Skin epidermis (tissue), 12 donors: ENCODE results near the gene DUSP12.
"Not testable (repeated sequence)": the region's sequence is repeated elsewhere in the genome, so short reads cannot be mapped to it uniquely, and the experiment has no call there.

ENCODE experiments used
- H3K27ac ChIP-seq, 21 experiments: fragments of 200-600 bp; sonication (generic) in 11 of 21; one replicate each; pipeline ENCODE4 v1.5.0; 2020; ENCODE audit warnings: mild to moderate bottlenecking in 3 of 21, inconsistent platforms in 2 of 21, moderate library complexity in 2 of 21
- H3K4me3 ChIP-seq, 7 experiments: fragments of 200-600 bp; sonication (generic) in 2 of 7; one replicate each; pipeline ENCODE4 v1.5.0; 2020; ENCODE audit warnings: inconsistent platforms in 2 of 7, mild to moderate bottlenecking in 2 of 7, moderate library complexity in 1 of 7

The DUSP12 gene

DNA sequence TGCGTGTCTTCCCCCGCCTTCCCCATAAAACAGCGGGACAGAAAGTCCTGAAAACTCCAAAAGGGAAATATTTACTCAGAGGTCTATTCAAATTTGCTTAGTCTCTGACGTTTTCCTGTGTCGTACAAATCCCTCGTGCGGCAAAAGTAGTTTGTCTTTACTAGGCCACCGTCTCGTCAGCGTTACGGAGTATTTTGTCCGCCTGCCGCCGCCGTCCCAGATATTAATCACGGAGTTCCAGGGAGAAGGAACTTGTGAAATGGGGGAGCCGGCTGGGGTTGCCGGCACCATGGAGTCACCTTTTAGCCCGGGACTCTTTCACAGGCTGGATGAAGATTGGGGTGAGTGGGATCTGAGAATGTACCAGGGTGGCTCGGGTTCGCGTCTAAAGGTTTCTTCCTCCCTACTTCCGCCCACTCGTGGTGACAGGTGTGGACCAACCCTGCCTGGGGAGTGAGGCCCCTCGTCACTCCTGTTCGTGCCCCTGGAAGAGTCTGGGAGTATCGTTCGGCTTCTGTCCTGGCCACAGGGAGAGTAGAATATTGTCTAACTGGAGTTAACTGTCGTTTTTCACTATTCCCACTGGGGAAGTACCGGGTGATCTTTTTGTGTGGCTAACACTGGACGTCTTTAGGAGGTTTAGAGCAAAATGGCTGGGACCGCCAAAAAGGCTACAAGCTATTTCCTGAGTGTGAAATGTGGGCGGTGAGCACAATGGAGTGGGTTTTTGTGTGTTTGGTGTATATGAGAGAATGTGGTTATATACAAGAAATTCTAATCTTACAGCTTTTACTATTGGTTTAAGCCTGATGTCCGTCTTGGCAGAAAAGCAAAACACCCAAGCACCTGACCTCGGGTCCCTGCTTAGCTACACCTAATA, 16.8 kb downstream of the DUSP12 start, which contains the start of gene ATF6:
Gene ATF6, plus strand, starts transcription at position 219 of the 880 bp plus-strand sequence. Its CDS starts 41 bp downstream, at position 260.
- H3K27ac ChIP-seq: peak within 1 kb of the TSS; percentile 56 to 95 (median 87)

DNA sequence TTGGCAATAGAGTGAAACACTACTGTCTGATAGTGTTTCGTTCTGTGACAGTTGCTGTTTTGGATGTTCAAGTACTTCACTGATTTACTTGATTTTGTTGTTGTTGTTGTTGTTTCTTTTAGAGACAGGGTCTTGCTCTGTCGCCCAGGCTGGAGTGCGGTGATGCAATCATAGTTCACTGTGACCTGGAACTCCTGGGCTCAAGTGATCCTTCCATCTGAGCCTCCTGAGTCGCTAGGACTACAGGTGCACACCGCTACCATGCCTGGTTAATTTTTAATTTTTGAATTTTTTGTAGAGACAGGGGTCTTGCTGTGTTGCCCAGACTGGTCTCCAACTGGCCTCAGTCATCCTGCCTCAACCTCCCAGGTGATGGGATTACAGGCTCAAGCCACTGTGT, 18.9 kb downstream of the DUSP12 start:
- Histone ChIP-seq H3K4me3 (no peak overlapping the region), H3K27ac (no peak overlapping the region)

More for the DNA sequence above, 16.8 kb downstream of the DUSP12 start, which contains the start of gene ATF6:
- H3K4me3 ChIP-seq: peak within 1 kb of the TSS; percentile 63 to 98 (median 83)

DNA sequence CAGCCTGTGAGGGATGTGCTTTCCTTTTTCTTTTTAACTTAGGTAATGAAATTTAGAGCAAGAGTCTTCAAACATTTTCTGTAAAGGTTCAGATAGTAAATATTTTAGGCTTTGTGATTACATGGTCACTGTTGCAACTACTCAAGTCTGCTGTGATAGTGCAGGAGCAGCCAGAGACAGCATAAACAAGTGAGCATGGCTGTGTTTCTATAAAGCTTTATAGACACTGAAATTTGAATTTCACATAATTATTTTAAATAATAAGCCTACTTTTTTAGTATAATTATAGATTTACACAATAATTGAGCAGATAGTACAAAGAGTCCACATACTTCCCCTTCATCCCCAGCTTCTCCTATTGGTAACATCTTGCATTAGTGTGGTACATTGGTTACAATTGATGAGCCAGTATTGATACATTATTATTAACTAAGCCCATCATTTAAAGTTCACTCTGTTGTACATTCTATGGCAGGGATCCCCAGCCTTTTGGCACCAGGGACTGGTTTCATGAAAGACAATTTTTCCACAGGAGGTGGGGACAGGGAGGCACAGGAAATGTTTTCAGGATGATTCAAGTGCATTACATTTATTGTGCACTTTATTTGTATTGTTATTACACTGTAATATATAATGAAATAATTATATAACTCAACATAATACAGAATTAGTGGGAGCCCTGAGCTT, 19.5 kb downstream of the DUSP12 start:
- no peak overlapping the region for H3K4me3 ChIP-seq
- H3K27ac ChIP-seq: no peak overlapping the region

DNA sequence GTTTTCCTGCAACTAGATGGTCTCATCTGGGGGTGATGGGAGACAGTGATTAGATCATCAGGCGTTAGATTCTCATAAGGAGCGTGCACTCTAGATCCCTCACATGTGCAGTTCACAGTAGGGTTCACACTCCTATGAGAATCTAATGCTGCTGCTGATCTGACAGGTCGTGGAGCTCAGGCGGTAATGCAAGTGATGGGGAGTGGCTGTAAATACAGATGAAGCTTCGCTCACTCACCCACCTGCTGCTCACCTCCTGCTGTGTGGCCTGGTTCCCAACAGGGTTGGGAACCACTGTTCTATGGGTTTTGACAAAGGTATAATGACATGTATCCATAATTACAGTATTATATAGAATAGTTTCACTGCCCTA, 20.1 kb downstream of the DUSP12 start:
- not testable (repeated sequence) for H3K27ac ChIP-seq, H3K4me3 ChIP-seq

DNA sequence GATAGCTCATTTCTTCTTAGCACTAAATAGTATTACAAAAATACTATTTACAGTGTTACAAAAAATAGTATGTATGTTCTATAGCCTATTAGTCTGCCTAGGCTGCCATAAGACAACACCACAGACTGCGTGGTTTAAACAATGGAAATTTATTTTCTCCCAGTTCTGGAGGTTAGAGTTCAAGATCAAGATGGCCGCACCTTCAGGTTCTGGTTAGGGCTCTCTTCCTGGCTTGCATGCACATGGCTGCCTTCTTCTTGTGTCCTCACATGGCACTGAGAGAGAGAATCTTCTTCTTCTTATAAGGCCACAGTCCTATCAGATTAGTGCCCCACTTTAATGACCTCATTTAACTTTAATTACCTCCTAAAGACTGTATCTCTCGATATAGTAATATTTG, 20.7 kb downstream of the DUSP12 start:
- H3K4me3 ChIP-seq: no peak overlapping the region
- no peak overlapping the region for H3K27ac ChIP-seq

DNA sequence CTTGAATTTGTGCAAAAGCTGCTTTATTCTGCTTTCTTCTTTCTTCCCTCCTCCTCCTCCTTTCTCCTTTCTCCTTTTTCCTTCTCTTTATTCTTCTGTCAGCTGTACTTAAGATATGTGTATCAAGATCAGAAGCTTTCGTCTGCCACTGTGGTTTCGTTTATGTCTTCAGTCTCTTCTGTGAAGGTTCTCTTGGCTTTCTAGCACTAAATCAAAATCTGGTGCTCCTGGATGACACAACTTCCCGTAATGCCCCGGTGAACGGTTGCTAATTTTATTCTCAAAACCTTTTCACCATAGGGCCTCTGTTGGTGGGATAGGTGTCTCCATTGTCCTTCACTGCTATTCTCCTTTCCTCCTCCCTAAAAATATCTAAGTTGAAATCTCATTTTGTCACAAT, 21.6 kb downstream of the DUSP12 start:
- H3K4me3 ChIP-seq: no peak overlapping the region
- H3K27ac ChIP-seq: peak overlapping the region in 2 of 21 experiments; percentile 3 to 27

DNA sequence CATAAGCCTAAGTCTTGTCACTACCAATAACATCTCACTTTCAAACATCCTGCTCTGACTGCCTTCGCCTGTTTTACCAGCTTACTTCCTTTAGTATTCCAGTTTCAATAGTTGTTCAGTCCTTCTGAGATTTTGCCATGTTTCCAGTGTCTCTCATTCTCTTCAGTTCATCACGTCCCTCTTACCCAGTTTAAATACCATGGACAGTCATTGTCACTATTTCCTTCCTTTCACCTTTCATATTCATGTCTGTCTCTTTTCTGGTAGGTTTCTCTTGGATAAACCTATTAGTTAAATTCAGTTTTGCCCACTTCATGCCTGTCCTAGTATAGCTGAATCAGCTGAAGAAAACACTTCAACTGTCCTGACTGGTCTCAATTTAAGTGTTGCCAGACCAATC, 22.4 kb downstream of the DUSP12 start:
- Histone ChIP-seq H3K27ac (peak overlapping the region in 5 of 21 experiments; percentile 3 to 29 (median 26)), H3K4me3 (no peak overlapping the region)

DNA sequence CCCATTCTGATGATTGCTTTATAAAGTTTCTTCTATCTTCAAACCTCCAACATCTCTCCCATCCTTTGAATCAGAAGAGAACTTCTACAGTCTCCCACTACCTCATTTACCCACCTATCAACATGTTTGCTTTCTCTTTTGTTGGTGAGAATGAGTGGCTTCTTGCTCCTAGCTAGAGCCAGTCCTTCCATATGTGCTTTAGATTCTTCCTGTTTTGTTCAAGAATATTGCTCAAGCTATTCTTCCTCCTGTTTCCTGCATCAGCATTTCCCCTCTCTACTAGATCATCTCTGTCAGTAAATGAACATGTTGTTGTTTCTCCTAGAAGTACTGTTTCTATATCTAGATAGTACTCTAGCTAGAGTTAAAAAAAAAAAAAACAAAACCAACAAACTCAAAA, 22.8 kb downstream of the DUSP12 start:
- Histone ChIP-seq H3K27ac (peak overlapping the region in 5 of 21 experiments; percentile 3 to 29 (median 26)), H3K4me3 (no peak overlapping the region)

DNA sequence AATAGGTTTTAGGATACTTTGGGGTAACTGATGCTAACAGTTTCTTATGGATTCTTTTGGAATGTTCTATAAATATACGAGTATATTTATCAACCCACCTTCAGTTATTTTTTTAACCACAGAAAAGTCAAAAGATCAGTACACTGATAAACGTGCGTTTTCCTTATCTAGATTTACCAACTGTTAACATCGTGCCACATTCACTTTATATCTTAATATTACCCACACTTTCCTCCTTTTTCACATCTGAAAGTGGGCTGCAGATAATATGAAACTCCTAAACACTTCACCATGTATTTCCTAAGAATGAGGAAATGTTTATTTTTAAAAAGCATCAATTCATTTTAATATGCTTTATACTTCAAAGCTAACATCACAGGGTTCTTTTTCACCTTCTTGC, 24.2 kb downstream of the DUSP12 start:
- H3K4me3 ChIP-seq: no peak overlapping the region
- H3K27ac ChIP-seq: no peak overlapping the region

DNA sequence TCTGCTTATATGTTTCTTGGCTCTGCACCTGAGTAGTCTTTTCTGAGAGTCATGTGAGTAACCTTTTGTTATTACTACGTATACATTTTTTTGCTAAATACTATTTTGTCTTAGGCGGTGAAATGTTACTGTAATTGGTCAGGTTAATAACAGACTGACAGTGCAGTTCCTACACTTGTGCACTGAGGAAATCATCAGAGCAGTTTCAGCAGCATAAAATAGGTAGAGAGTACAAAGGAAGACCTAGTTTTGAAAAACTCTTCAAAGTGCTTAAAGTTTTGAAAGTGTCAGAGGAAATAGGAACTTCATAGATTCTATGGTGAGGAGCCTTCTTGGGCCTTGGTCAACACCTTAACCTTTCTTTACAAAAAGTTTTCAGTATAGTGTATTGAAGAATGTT, 27.7 kb downstream of the DUSP12 start:
- no peak overlapping the region for H3K27ac ChIP-seq
- H3K4me3 ChIP-seq: no peak overlapping the region

DNA sequence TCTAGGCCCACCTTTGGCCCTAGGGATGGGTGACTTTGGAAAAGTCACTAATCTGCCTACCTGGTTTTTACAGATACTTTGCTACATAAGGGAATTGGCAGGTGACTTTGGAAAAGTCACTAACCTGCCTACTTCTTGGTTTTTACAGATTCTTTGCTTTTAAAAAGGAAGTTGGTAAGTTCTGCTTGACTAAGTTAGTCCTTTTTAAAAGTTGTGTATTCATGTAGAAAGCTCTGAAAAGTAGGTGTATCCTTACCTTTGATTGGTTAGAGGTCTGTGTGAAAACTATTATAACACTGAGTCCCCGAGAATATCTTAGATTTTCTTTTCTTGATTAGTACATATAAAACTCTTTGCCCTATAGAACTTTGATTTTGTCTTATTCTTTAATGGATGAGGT, 28.9 kb downstream of the DUSP12 start:
- no peak overlapping the region for H3K27ac ChIP-seq

DNA sequence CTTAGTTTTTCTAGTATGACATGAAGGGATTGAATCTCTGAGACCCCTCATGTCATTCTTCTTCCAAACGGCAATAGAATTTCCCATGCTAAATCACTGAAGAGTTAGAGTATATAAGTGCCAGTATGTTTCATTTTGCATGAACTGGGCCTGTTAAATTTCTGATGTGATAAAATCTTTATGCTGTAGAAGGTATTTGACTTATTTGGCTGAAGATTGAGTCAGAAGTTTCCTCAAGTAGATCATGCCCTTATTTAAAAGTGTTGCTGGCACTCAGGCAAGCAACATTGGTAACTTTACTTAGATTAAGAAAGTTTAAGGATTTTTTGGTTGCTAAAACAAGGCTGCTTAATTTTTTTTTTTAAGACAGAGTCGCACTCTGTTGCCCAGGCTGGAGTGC, 29.8 kb downstream of the DUSP12 start:
- H3K27ac ChIP-seq: no peak overlapping the region
- no peak overlapping the region for H3K4me3 ChIP-seq

More for the DNA sequence above, 28.9 kb downstream of the DUSP12 start:
- H3K4me3 ChIP-seq: no peak overlapping the region

DNA sequence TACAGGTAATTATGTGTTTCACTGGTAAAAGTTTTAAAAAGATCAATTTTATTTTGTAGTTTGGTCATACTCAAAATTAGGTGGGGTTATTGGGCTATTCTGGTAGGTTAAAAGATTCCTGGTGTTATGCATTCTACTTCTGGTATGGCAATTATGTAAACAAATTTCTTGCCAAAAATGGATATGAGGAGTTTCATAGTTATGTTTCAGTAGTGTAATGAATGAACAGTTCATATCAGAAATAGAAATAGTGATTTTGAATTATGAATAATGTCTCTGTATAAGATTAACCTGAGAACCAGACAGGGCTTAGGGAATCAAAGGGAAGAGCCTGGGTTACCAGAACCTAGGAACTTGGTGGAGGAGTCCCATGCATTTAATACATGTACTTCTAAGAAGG, 32.4 kb downstream of the DUSP12 start:
- Histone ChIP-seq H3K4me3 (no peak overlapping the region), H3K27ac (no peak overlapping the region)

DNA sequence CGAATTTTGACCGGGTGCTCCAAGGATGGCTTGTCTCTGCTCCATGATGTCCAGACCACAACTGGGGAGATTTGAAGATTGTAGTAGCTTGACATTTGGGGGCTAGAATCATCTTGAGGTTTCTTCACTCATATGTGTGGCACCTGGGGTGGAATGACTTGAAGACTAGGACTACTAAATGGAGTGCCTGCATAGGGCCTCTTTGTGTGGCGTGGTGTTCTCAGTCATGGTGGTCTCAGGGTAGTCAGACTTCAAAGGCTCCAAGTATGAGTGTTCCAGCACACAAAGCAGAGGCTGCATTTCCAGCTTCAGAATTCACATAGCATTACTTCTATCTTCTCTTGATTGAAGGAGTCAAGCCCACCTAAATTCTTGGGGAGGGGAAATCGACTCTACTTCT, 33.3 kb downstream of the DUSP12 start:
- Histone ChIP-seq H3K4me3 (no peak overlapping the region), H3K27ac (no peak overlapping the region)

DNA sequence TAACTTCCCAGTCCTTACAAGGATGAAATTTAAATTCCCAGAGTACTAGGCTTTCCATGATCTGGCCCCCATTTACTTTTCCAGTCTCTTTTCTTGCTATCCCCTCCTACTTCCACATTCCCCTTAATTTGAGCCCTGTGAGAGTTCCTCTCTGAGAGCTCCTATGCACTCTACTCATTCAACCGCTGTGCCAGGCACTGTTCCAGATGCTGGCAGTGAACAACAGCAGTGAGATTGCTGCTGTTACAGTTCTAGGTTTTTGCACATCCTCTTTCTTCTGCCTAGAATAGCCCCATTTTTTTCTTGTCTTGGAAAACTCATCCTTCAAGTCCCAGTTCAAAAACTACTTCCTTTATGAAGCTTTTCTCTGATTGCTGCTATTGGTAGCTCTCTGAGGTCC, 35.4 kb downstream of the DUSP12 start:
- no peak overlapping the region for H3K4me3 ChIP-seq
- no peak overlapping the region for H3K27ac ChIP-seq

DNA sequence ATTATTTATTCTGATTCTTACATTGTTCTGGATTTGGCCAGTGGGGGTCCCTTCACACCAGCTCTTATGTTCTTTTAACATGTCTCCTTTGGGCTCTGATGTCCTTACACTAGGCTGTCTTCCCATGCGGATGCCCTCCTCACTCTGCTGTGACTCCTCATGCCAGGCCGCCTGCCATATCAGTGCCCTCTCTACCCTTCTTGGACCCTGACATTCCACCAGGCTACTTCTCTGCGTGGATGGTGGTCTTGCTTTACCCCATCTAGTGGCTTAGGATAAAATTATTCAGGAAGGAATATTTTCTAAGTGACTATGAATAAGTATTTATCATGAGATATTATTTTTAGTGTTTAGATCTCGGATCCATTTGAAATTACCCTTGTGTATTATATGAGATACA, 37.8 kb downstream of the DUSP12 start:
- Histone ChIP-seq H3K4me3 (no peak overlapping the region), H3K27ac (no peak overlapping the region)

DNA sequence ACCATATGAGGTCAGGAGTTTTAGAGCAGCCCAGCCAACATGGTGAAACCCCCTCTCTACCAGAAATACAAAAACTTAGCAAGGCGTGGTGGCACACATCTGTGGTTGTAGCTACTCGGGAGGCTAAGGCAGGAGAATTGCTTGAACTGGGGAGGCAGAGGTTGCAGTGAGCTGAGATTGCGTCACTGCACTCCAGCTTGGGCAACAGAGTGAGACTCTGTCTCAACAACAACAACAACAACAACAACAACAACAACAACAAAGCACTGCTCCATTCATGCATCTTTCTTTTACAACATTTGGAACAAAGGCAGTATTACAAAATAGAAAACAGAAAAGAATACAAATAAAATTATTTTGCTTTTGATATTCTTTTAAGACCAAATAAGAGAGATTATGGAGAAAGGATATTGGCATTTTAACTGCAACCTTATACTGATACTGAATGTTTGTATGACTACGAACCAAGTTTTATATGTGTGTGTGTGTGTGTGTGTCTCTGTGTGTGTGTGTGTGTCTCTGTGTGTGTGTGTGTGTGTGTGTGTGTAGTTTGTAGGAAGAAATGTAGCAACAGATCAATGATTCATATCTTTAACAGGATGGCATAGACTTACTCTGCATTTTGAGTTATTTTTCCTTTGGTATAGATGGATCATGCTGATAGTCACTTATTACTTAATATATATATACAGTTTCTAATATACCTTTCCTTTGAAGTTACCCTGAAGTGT, 41.2 kb downstream of the DUSP12 start:
- Histone ChIP-seq H3K4me3 (no peak overlapping the region), H3K27ac (no peak overlapping the region)

DNA sequence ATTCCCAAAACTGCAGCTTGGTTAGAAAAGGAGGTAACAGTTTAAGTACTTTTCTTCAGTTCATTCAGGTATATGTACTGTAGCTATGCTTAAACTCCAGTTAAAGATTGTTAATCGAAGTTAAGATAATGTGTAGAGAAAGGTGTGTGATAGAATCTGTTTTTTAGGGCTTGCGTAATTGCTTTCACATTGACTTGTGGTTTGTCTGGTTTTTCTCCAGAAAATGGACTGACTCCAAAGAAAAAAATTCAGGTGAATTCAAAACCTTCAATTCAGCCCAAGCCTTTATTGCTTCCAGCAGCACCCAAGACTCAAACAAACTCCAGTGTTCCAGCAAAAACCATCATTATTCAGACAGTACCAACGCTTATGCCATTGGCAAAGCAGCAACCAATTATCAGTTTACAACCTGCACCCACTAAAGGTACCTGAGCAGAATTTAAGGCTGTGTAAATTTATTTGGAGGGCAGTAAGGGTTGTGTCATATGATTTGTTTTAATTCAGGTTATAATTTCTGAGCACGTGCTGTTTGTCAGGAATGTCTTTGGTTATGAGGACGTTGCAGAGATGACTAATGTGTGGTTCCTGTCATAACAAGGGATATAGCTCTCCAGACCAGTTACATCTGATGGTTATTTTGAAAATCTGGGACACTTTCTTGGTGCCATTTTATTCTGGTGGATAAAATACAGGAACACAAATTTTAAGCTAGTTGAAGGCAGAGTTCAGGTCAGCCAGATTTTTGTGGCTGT, 42.5 kb downstream of the DUSP12 start:
- Histone ChIP-seq H3K27ac (no peak overlapping the region), H3K4me3 (no peak overlapping the region)

DNA sequence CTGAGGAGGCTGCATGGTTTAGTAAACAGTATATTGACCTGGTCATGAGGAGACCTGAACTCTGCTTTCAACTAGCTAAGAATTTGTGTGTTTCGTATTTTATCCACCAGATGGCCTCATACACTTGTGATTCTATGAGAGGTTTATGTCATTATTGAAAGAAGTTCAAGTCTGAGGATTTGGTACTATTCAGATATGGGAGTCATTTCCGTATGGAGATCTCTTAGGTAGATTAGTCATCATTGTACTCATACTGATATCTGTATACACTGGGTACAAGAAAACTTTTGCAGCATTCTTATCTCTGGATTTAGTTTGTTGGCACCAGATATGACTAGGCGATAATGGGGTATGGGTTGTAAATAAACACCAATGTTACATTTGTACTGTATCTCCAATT, 43.2 kb downstream of the DUSP12 start:
- no peak overlapping the region for H3K27ac ChIP-seq

DNA sequence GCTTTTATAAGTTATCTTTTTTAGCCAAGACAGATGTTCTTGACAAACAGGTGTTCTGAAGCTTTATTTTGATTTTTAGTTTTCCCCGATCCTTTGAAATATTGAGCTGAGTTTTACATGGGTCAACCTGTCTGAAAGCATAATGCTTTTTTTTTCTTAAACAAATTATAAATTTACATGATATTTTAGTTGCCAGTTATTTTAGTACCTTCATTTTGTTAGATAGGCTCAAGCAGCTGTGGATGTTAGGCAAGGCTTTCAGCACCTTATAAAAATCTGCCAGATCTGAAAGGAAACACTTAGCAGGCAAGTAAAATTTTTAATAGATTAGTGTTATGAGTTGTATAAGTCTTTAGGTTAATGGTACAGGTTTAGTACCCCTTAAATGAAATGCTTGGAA, 50.2 kb downstream of the DUSP12 start:
- H3K27ac ChIP-seq: no peak overlapping the region
- no peak overlapping the region for H3K4me3 ChIP-seq

More for the DNA sequence above, 43.2 kb downstream of the DUSP12 start:
- H3K4me3 ChIP-seq: no peak overlapping the region
